Activated CD8-positive, alpha-beta T cell treated with anti-CD3 and anti-CD28 coated beads, Interleukin-2, amount 10 ng/mL, durations not matched to agents 7 days and 5 days (primary cell): ENCODE data around the gene CC2D1A. TPM values are rescaled to one million over a fixed set of nuclear protein-coding genes. Genes with fewer than 3 reads are reported as not detected.
A peak's percentile ranks its signal among the peaks of the same experiment; 100 is the strongest.

ENCODE experiments used
- ATAC-seq: fragments of 150-1000 bp; cut with Tn5 transposase; one replicate; pipeline ENCODE4 v1.10.0; 2021; ENCODE audit warnings: moderate library complexity
- CTCF ChIA-PET: fragments of 350-600 bp; sonication (Branson Sonifier 250); formaldehyde crosslinking; loops from one replicate; lab custom pipeline; 2021; ENCODE audit warnings: antibody characterized with exemption; lab: Charles Lee
- POLR2A ChIA-PET: fragments of 350-600 bp; sonication (Branson Sonifier 250); formaldehyde crosslinking; loops from one replicate; lab custom pipeline; 2021; ENCODE audit warnings: antibody characterized with exemption; lab: Charles Lee
- DNase-seq: peaks from one replicate; pipeline ENCODE4 v3.0.0-alpha.2; 2020
- H3K27ac Mint-ChIP-seq: one replicate; pipeline ENCODE4 v1.8.0; 2021; ENCODE audit warnings: mild to moderate bottlenecking, mixed read lengths
- H3K27me3 Mint-ChIP-seq: one replicate; pipeline ENCODE4 v1.8.0; 2021; ENCODE audit warnings: low read depth, mixed read lengths
- H3K36me3 Mint-ChIP-seq: one replicate; pipeline ENCODE4 v1.8.0; 2021; ENCODE audit warnings: low read depth, mixed read lengths
- H3K4me1 Mint-ChIP-seq: one replicate; pipeline ENCODE4 v1.8.0; 2021; ENCODE audit warnings: low read depth, mixed read lengths
- H3K4me3 Mint-ChIP-seq: one replicate; pipeline ENCODE4 v1.8.0; 2021; ENCODE audit warnings: mild to moderate bottlenecking, mixed read lengths
- H3K9me3 Mint-ChIP-seq: one replicate; pipeline ENCODE4 v1.8.0; 2022; ENCODE audit warnings: mixed read lengths; ENCODE audit not compliant: insufficient read depth
- total RNA-seq, 2 experiments: library from RNA; stranded (reverse); gene quantifications; one replicate each; pipeline ENCODE4 v1.2.3, GENCODE V29; 2021

The CC2D1A gene
- total RNA-seq, 2 experiments from 2014 or later: 27.8 to 28.9 TPM

DNA sequence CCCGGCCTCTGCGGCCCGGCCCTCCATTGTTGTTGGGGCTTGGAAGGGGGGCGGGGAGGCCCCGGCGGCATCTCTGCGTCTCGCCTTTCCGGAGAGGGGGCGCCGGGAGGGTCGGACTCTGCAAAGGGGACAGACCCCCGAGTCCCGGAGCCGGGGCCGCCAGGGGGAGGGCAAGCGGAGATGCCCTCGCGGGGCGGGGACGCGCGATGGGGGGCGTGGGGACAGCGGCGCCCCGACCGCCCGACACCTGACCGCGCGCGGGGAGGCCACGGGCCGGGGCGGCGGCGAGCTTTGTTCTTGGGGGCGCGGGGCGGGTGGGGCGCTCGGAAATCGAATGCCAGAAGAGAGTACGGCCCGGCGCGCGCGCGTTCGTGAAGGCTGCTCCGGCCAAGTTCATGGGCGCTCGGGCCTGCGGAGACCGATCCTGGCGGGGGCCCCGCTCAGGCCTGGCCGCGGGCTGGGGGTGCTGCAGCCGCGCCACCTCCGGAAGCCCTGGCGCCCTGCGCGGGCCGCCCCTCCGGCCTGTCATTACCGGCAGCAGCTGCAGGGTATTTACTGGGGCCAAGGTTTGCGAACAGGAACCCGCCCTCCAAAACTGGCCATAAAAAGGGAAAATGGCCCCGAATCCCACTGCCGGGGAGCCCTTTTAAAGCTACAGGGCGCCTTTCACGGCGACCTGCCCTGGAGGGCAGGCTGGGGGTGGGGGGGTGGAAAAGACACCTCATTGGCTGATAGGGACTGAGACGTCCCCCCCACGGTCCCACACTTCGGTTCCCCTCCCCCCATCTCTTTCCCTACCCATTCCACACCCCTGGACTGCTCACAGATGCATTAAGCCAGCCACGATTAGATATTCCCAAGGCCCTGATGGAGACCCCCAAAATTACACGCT, 40.2 kb upstream of the CC2D1A start:
- Mint-ChIP-seq H3K27ac (peak overlapping the region; percentile 10), H3K4me3 (peak overlapping the region; percentile 50), H3K27me3 (peaks cover 24% of the 10 kb centered on the region), H3K36me3 (no peaks in the 10 kb centered on the region), H3K9me3 (no peaks in the 10 kb centered on the region), H3K4me1 (peaks cover 40% of the 10 kb centered on the region)
- CTCF ChIA-PET: interaction anchor here (1.6 kb wide), 1 partner anchor 182 kb away, joined by 3 read pairs; no protein-coding TSS in a partner anchor
- ATAC-seq (peak; percentile 3), DNase-seq (peak; percentile 29)
- POLR2A ChIA-PET: interaction anchor here (0.7 to 5.3 kb wide), 4 partner anchors 10 to 266 kb away, joined by 3 to 49 read pairs (median 3); no protein-coding TSS in a partner anchor

- DNase-seq (no peak), ATAC-seq (no peak)
- H3K36me3 Mint-ChIP-seq: no peaks in the 10 kb centered on the region
- peak overlapping the region; percentile 50 for H3K4me3 Mint-ChIP-seq
- ChIA-PET POLR2A (interaction anchor here (0.7 to 0.9 kb wide), 2 partner anchors 20 to 266 kb away, joined by 3 read pairs; no protein-coding TSS in a partner anchor), CTCF (interaction anchor here (1.6 kb wide), 1 partner anchor 182 kb away, joined by 3 read pairs; no protein-coding TSS in a partner anchor)
- H3K27me3 Mint-ChIP-seq: peaks cover 24% of the 10 kb centered on the region
- peaks cover 32% of the 10 kb centered on the region for H3K4me1 Mint-ChIP-seq
- H3K9me3 Mint-ChIP-seq: no peaks in the 10 kb centered on the region
- peak overlapping the region; percentile 10 for H3K27ac Mint-ChIP-seq
These were observed 39.4 kb upstream of the CC2D1A start for GRCh38 chr19:13866463-13867046.

- Mint-ChIP-seq H3K9me3 (no peaks in the 10 kb centered on the region), H3K4me3 (no peak overlapping the region), H3K4me1 (peaks cover 24% of the 10 kb centered on the region), H3K27me3 (peaks cover 22% of the 10 kb centered on the region), H3K36me3 (no peaks in the 10 kb centered on the region), H3K27ac (no peak overlapping the region)
- ATAC-seq: no peak
- ChIA-PET POLR2A (interaction anchor here (0.9 kb wide), 1 partner anchor 507 kb away, joined by 3 read pairs; no protein-coding TSS in a partner anchor), CTCF (interaction anchor here (0.7 kb wide), 1 partner anchor 204 kb away, joined by 3 read pairs; the partner anchor contains the start of gene MISP3)
- DNase-seq: no peak
These were observed 37.3 kb upstream of the CC2D1A start for GRCh38 chr19:13868663-13869062.

DNA sequence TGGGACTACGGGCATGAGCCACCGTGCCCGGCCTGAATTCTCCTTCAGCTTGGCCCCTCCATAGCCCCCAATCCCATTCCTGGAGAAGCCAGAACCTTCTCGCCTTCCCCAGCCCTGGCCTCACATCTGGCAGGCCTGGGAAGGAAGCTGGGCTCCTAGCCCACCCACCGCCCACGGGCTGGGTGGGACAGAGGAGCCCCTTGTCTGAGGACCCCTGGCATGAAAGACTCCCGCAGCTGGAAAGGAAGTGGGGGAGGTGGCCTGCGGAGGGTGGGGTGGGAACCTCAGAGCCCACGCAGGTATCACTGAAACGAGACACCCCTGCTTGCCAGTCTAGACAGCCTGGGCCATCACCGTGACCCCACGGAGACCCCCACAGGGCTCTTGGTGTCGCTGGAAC, 36.7 kb upstream of the CC2D1A start:
- CTCF ChIA-PET: no interaction called here
- Mint-ChIP-seq H3K4me3 (no peak overlapping the region), H3K27me3 (peaks cover 16% of the 10 kb centered on the region)

DNA sequence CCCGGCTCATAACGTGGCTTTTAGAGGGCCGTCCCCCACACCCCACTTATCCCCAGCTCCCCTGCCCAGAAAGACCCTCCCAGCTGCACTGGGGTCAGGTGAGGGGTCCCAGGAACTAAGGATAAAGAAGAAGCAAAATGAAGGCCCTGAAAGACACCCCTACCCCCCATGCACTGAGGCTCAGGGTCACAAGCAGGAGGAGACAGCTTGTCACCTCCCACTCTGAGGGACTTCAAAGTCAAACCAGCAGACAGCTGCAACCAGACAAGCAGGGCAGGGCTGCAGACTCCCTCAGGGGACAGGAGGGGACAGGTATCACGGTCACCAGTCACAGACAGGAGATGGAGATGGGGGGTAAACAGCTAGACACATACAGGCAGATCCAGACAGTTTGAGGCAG, 35.1 kb upstream of the CC2D1A start:
- no peaks in the 10 kb centered on the region for H3K9me3 Mint-ChIP-seq
- no peak for ATAC-seq
- H3K27ac Mint-ChIP-seq: no peak overlapping the region
- CTCF ChIA-PET: interaction anchor here (1.4 to 4.2 kb wide), 4 partner anchors 8 to 189 kb away, joined by 4 to 18 read pairs (median 10); no protein-coding TSS in a partner anchor
- POLR2A ChIA-PET: no interaction called here
- H3K36me3 Mint-ChIP-seq: no peaks in the 10 kb centered on the region
- DNase-seq: no peak
- H3K4me3 Mint-ChIP-seq: no peak overlapping the region
- H3K27me3 Mint-ChIP-seq: peaks cover 16% of the 10 kb centered on the region
- H3K4me1 Mint-ChIP-seq: peaks cover 17% of the 10 kb centered on the region

More for the DNA sequence above, 36.7 kb upstream of the CC2D1A start:
- no peak overlapping the region for H3K27ac Mint-ChIP-seq
- H3K9me3 Mint-ChIP-seq: no peaks in the 10 kb centered on the region
- no peaks in the 10 kb centered on the region for H3K36me3 Mint-ChIP-seq
- peaks cover 21% of the 10 kb centered on the region for H3K4me1 Mint-ChIP-seq
- POLR2A ChIA-PET: interaction anchor here (0.9 kb wide), 1 partner anchor 506 kb away, joined by 3 read pairs; no protein-coding TSS in a partner anchor
- ATAC-seq: no peak
- no peak for DNase-seq

GRCh38 chr19:13872339-13872694, 33.7 kb upstream of the CC2D1A start:
- no peak overlapping the region for H3K27ac Mint-ChIP-seq
- CTCF ChIA-PET: interaction anchor here (1.4 to 4.2 kb wide), 5 partner anchors 9 to 200 kb away, joined by 3 to 18 read pairs (median 8); partner anchors contain the start of gene MISP3
- no peaks in the 10 kb centered on the region for H3K36me3 Mint-ChIP-seq
- DNase-seq (no peak), ATAC-seq (no peak)
- H3K9me3 Mint-ChIP-seq: no peaks in the 10 kb centered on the region
- peaks cover 11% of the 10 kb centered on the region for H3K4me1 Mint-ChIP-seq
- peaks cover 9% of the 10 kb centered on the region for H3K27me3 Mint-ChIP-seq
- H3K4me3 Mint-ChIP-seq: peak overlapping the region; percentile 62
- POLR2A ChIA-PET: interaction anchor here (0.8 to 1.0 kb wide), 2 partner anchors 26 to 646 kb away, joined by 3 to 4 read pairs; partner anchors contain the start of gene DNAJB1

DNA sequence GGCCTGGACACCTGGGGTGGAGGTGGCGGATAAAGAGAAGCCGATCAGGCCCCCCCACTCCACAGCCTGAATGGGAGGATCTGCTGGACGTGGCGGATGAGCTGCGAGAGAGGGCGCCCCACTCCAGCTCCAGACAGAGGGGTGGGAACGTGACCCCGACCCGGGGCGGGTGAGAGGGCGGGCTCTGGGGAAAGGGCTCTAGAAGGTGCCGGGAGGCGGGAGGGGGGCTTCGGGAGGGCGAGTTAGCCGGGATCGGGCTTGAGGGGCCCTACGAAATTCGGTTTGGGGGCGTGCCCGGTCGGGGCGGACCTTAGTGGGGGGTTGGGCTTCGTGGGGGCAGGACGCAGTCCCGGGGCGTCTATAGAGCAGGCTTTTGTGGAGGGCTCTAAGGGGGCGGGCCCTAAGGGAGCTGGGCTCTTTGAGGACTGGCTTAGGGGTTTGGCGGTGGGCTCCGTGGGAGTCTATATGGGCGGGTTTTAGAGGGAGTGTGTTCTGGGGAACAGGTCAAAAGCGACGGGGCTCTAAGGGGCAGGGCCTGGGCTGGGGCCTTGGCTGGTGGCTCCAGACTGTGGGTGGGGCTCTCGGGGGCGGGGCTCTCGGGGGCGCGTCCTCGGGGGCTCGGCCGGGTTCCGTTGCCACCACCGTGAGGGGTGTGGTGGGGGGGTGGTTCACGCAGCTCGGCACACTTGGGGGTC, 33.2 kb upstream of the CC2D1A start:
- ChIA-PET POLR2A (interaction anchor here (0.7 to 1.0 kb wide), 3 partner anchors 27 to 645 kb away, joined by 3 to 4 read pairs (median 3); partner anchors contain the start of gene DNAJB1), CTCF (interaction anchor here (0.9 to 4.2 kb wide), 7 partner anchors 10 to 199 kb away, joined by 3 to 18 read pairs (median 3); partner anchors contain the start of gene MISP3)
- peak; percentile 64 for DNase-seq
- Mint-ChIP-seq H3K4me1 (peaks cover 11% of the 10 kb centered on the region), H3K36me3 (no peaks in the 10 kb centered on the region), H3K27ac (no peak overlapping the region), H3K9me3 (no peaks in the 10 kb centered on the region), H3K4me3 (peak overlapping the region; percentile 62), H3K27me3 (peaks cover 5% of the 10 kb centered on the region)
- ATAC-seq: peak; percentile 95

DNA sequence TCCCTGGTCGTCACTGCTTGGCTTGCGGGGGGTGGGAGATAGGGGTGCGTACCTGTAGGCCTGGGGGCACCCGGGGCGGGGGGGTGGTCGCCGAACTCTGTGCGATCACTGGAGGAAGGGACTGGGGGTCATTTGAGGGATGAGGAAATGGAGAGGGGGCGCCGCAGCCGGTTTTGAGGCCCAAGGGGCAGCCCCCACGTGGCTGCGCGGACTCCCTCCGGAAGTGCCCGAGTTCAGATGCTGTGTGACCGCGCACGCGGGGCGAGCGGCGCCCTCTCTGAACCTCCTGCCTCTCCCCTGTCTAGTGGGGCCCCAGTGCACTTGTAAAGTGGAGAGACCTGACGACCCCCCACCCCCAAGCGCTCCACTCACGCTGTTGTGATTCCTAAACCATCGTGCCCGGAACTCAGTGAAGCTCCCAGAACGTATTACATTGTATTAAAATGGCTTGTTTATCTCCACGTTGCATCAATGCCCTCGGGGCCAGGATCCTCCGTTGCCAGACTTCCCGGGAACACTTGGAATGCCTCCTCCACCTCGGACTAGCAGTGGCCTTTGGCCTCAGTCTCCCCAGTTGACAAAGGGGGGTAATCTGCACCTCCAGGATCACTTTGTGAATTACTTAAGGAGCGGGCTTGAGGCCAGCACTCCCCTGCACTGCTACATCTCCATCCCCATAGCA, 32.0 kb upstream of the CC2D1A start:
- ChIA-PET CTCF (interaction anchor here (1.3 to 4.2 kb wide), 2 partner anchors 11 to 198 kb away, joined by 3 to 18 read pairs; no protein-coding TSS in a partner anchor), POLR2A (no interaction called here)
- Mint-ChIP-seq H3K4me3 (no peak overlapping the region), H3K27me3 (peaks cover 5% of the 10 kb centered on the region), H3K36me3 (no peaks in the 10 kb centered on the region), H3K4me1 (peaks cover 11% of the 10 kb centered on the region), H3K27ac (no peak overlapping the region), H3K9me3 (no peaks in the 10 kb centered on the region)
- DNase-seq (no peak), ATAC-seq (no peak)

GRCh38 chr19:13875824-13876223, 30.2 kb upstream of the CC2D1A start:
- H3K27me3 Mint-ChIP-seq: peaks cover 5% of the 10 kb centered on the region
- ATAC-seq: no peak
- H3K36me3 Mint-ChIP-seq: no peaks in the 10 kb centered on the region
- CTCF ChIA-PET: interaction anchor here (0.6 to 1.7 kb wide), 4 partner anchors 27 to 239 kb away, joined by 3 to 7 read pairs (median 4); no protein-coding TSS in a partner anchor
- H3K9me3 Mint-ChIP-seq: no peaks in the 10 kb centered on the region
- peaks cover 22% of the 10 kb centered on the region for H3K4me1 Mint-ChIP-seq
- POLR2A ChIA-PET: no interaction called here
- DNase-seq: no peak
- no peak overlapping the region for H3K27ac Mint-ChIP-seq
- no peak overlapping the region for H3K4me3 Mint-ChIP-seq

- no peak within 1 kb of the TSS for H3K4me3 Mint-ChIP-seq
- H3K9me3 Mint-ChIP-seq: no peaks in the 10 kb centered on the region
- ATAC-seq (no peak), DNase-seq (no peak)
- H3K4me1 Mint-ChIP-seq: peaks cover 32% of the 10 kb centered on the region
- peaks cover 5% of the 10 kb centered on the region for H3K27me3 Mint-ChIP-seq
- no peak within 1 kb of the TSS for H3K27ac Mint-ChIP-seq
- ChIA-PET CTCF (interaction anchor here (1.2 to 1.4 kb wide), 2 partner anchors 155 to 260 kb away, joined by 3 to 4 read pairs; partner anchors contain the start of gene IL27RA), POLR2A (no interaction called here)
- no peaks in the 10 kb centered on the region for H3K36me3 Mint-ChIP-seq
These were observed 29.2 kb upstream of the CC2D1A start, which contains the start of gene NANOS3 for GRCh38 chr19:13876834-13877233. TSS of gene NANOS3 (plus strand) at chr19:13877134. CDS start at chr19:13877249, 115 bp downstream.
